Measurements from ENCODE around the gene CADM2. TPM values are rescaled to one million over a fixed set of nuclear protein-coding genes. Genes with fewer than 3 reads are reported as not detected.

The CADM2 gene
- total RNA-seq, 1 donor from 2014 or later, result 2.9 TPM

- H3K4me3 ChIP-seq (ENCODE audit: insufficient read depth, low read depth, low read length), result no peak overlapping the region
- no peaks in the 10 kb centered on the region for H3K9me3 Mint-ChIP-seq (ENCODE audit: unreplicated experiment)
- FAIRE-seq (no peak), DNase-seq (ENCODE audit: low read depth) (peak; percentile 5)
- no peaks in the 10 kb centered on the region for H3K36me3 Mint-ChIP-seq (ENCODE audit: low read depth, unreplicated experiment)
- H3K4me3 Mint-ChIP-seq (ENCODE audit: unreplicated experiment), result no peak overlapping the region
- H3K4me1 Mint-ChIP-seq (ENCODE audit: low read depth, unreplicated experiment), result no peaks in the 10 kb centered on the region
- TF ChIP-seq EZH2 (IDR thresholded peaks at IDR 0.05; ENCODE audit: insufficient read depth, low read length) (no peak), CTCF (IDR thresholded peaks at IDR 0.05; ENCODE audit: insufficient read depth, low read depth, low read length) (no peak)
- no peak overlapping the region for H3K27ac ChIP-seq (ENCODE audit: low read depth, low read length)
- H4K20me1 ChIP-seq (ENCODE audit: insufficient read depth, low read length), result no peaks in the 10 kb centered on the region
- no peaks in the 10 kb centered on the region for H3K27me3 Mint-ChIP-seq (ENCODE audit: low read depth, unreplicated experiment)
- H3K27ac Mint-ChIP-seq (ENCODE audit: unreplicated experiment), result no peak overlapping the region
- no peaks in the 10 kb centered on the region for H3K9me3 ChIP-seq (ENCODE audit: insufficient read depth, low read depth, low read length)
- H3K9ac ChIP-seq (ENCODE audit: low read length), result no peak overlapping the region
- H3K4me1 ChIP-seq (ENCODE audit: insufficient read depth, low read length), result no peaks in the 10 kb centered on the region
- H3K79me2 ChIP-seq (ENCODE audit: insufficient read depth, low read length), result no peaks in the 10 kb centered on the region
- H3K36me3 ChIP-seq (ENCODE audit: insufficient read depth, low read length), result no peaks in the 10 kb centered on the region
- no peaks in the 10 kb centered on the region for H3K27me3 ChIP-seq (ENCODE audit: insufficient read depth, low read length)
- H3K4me2 ChIP-seq (ENCODE audit: low read length), result no peak overlapping the region
- no peak overlapping the region for H2AFZ ChIP-seq (ENCODE audit: low read depth, low read length)
These were observed 516.6 kb downstream of the CADM2 start for GRCh38 chr3:85475346-85475745.

DNA sequence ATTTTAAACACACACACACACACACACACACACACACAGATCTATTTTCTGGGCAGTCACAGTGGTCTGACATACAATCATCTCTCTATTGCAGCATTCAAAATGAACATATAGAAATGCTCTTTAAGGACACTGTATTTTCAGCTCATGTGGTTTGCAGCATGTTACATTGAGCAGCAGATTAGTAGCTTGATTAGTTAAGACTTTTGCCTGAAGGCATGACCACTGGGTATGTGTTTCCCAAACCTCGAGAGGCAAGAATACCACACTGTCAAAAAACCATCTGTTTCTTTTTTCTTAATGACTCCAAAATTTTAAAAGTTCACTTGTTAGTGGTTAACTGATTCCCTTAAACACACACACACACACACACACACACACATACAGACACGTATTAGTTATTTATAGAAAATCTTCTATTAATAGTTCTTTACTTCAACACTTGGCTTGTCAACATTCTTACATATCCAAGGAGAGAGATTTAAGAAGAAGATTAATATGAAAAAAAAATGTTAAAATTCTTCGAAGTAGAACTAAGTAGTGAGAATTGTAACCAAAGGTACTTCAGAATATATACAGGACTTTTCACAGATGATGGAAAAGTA, 518.2 kb downstream of the CADM2 start:
- Mint-ChIP-seq H3K9me3 (ENCODE audit: unreplicated experiment) (no peaks in the 10 kb centered on the region), H3K4me3 (ENCODE audit: unreplicated experiment) (no peak overlapping the region), H3K36me3 (ENCODE audit: low read depth, unreplicated experiment) (no peaks in the 10 kb centered on the region), H3K27me3 (ENCODE audit: low read depth, unreplicated experiment) (no peaks in the 10 kb centered on the region), H3K4me1 (ENCODE audit: low read depth, unreplicated experiment) (no peaks in the 10 kb centered on the region), H3K27ac (ENCODE audit: unreplicated experiment) (no peak overlapping the region)
- TF ChIP-seq EZH2 (IDR thresholded peaks at IDR 0.05; ENCODE audit: insufficient read depth, low read length), result no peak
- no peak for TF ChIP-seq CTCF (IDR thresholded peaks at IDR 0.05; ENCODE audit: insufficient read depth, low read depth, low read length)
- Histone ChIP-seq H3K27ac (ENCODE audit: low read depth, low read length) (no peak overlapping the region), H3K4me1 (ENCODE audit: insufficient read depth, low read length) (no peaks in the 10 kb centered on the region), H3K9me3 (ENCODE audit: insufficient read depth, low read depth, low read length) (no peaks in the 10 kb centered on the region), H2AFZ (ENCODE audit: low read depth, low read length) (no peak overlapping the region), H3K79me2 (ENCODE audit: insufficient read depth, low read length) (no peaks in the 10 kb centered on the region), H3K4me3 (ENCODE audit: insufficient read depth, low read depth, low read length) (no peak overlapping the region), H3K36me3 (ENCODE audit: insufficient read depth, low read length) (no peaks in the 10 kb centered on the region), H3K4me2 (ENCODE audit: low read length) (no peak overlapping the region), H3K27me3 (ENCODE audit: insufficient read depth, low read length) (no peaks in the 10 kb centered on the region), H3K9ac (ENCODE audit: low read length) (no peak overlapping the region), H4K20me1 (ENCODE audit: insufficient read depth, low read length) (no peaks in the 10 kb centered on the region)
- FAIRE-seq (no peak), DNase-seq (ENCODE audit: low read depth) (peak; percentile 9)

GRCh38 chr3:85481411-85482212, 522.8 kb downstream of the CADM2 start:
- H3K79me2 ChIP-seq (ENCODE audit: insufficient read depth, low read length), result no peaks in the 10 kb centered on the region
- no peak overlapping the region for H3K4me2 ChIP-seq (ENCODE audit: low read length)
- H3K36me3 ChIP-seq (ENCODE audit: insufficient read depth, low read length), result no peaks in the 10 kb centered on the region
- no peak overlapping the region for H3K4me3 Mint-ChIP-seq (ENCODE audit: unreplicated experiment)
- H3K4me1 Mint-ChIP-seq (ENCODE audit: low read depth, unreplicated experiment), result no peaks in the 10 kb centered on the region
- H3K9me3 Mint-ChIP-seq (ENCODE audit: unreplicated experiment), result no peaks in the 10 kb centered on the region
- no peaks in the 10 kb centered on the region for H3K4me1 ChIP-seq (ENCODE audit: insufficient read depth, low read length)
- DNase-seq (ENCODE audit: low read depth) (no peak), FAIRE-seq (no peak)
- no peaks in the 10 kb centered on the region for H3K36me3 Mint-ChIP-seq (ENCODE audit: low read depth, unreplicated experiment)
- H3K27ac Mint-ChIP-seq (ENCODE audit: unreplicated experiment), result no peak overlapping the region
- no peaks in the 10 kb centered on the region for H4K20me1 ChIP-seq (ENCODE audit: insufficient read depth, low read length)
- H3K9ac ChIP-seq (ENCODE audit: low read length), result no peak overlapping the region
- H3K27me3 Mint-ChIP-seq (ENCODE audit: low read depth, unreplicated experiment), result no peaks in the 10 kb centered on the region
- TF ChIP-seq EZH2 (IDR thresholded peaks at IDR 0.05; ENCODE audit: insufficient read depth, low read length) (no peak), CTCF (IDR thresholded peaks at IDR 0.05; ENCODE audit: insufficient read depth, low read depth, low read length) (no peak)
- no peak overlapping the region for H3K4me3 ChIP-seq (ENCODE audit: insufficient read depth, low read depth, low read length)
- H3K27me3 ChIP-seq (ENCODE audit: insufficient read depth, low read length), result no peaks in the 10 kb centered on the region
- no peaks in the 10 kb centered on the region for H3K9me3 ChIP-seq (ENCODE audit: insufficient read depth, low read depth, low read length)
- H2AFZ ChIP-seq (ENCODE audit: low read depth, low read length), result no peak overlapping the region
- no peak overlapping the region for H3K27ac ChIP-seq (ENCODE audit: low read depth, low read length)
